NCI-H1930 (cell line): Measurements from ENCODE around the gene CD164L2.

Experiments used
- DNase-seq, 2 experiments: peaks; one replicate each; lab custom pipeline; 2025; lab: John Stamatoyannopoulos, UW

CD164L2 gene

DNA sequence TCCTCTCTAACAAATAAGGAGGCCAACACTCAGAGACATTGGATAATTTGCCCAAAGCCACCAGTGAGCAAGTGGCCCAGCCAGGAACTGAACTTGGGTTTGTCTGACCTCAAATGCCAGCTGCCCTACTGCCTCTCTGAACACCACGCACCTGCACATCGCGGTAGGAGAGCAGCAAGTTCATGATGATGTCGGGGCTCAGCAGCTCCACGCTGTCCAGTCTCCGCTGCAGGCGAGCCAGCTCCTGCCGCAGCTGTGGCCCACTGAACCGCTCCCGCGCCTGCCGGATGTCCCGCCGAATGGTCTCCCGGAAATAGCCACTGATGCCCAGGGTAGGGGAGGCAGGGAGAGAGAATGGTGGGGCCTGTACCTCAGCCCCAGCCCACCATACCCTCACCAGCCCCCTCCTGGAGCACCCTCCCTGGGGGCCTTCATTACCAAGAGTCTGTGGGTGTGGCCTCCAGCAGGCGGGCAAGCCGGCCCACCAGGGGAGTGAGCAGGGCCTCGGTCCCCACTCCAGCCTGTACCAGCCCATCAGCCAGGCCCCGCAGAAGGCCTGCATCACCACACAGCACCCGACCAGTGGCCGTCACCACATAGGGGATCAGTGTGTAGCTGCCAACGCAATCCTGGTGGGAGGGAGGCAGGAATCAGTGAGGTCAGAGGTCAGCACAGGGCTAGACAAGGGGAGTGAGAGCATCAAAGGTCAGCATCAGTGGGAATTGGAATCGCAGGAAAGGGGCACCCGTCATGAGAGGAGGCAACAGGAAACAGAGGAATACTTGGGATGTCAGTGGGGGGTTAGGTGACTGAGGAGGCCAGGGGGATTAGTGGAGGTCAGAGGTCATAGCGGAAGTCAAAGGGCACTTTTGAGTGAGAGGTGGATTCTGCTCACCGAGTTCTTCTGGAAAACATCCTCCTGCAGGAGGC, 19.1 kb downstream of the CD164L2 start:
- no peak for DNase-seq

DNA sequence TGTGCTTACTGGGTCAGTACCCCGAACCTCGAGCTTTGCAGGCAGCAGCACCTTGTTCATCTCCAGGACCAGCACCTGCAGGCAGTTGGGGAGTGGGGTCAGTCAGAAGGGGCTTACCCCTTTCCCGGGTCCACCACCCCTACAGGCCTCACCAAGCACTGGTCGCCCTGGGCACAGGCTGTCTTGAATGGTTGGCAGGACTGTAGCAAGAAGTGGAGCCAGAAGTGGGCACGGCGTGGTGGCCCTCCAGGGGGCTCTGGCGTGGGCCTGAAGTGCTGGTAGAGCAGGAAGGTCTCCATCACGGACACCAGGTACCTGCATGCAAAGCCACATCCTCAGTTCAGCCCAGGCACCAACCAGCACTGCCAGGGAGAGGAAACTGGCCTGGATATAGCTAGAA, 21.6 kb downstream of the CD164L2 start:
- DNase-seq: no peak

- no peak for DNase-seq
Measured at GRCh38 chr1:27361044-27361402, 22.1 kb downstream of the CD164L2 start.

- DNase-seq: no peak
Measured at GRCh38 chr1:27360159-27361043, 22.7 kb downstream of the CD164L2 start.

DNA sequence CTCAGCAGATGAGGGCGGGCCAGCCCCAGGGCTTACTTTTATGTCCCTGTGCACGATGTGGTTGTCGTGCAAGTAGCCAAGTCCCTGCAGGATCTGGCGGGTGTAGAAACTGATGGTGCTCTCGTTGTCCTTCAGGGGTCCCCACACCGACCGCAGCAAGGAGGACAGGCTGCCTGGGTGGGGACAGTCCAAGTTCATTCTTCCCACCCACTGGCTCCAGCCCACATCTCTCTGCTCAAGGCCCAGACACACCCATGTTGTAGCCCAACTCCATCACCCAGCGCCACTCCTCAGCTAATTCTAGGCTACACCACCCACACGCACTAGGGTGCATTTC, 23.3 kb downstream of the CD164L2 start:
- DNase-seq: no peak

GRCh38 chr1:27358928-27359313, 24.2 kb downstream of the CD164L2 start:
- no peak for DNase-seq

DNA sequence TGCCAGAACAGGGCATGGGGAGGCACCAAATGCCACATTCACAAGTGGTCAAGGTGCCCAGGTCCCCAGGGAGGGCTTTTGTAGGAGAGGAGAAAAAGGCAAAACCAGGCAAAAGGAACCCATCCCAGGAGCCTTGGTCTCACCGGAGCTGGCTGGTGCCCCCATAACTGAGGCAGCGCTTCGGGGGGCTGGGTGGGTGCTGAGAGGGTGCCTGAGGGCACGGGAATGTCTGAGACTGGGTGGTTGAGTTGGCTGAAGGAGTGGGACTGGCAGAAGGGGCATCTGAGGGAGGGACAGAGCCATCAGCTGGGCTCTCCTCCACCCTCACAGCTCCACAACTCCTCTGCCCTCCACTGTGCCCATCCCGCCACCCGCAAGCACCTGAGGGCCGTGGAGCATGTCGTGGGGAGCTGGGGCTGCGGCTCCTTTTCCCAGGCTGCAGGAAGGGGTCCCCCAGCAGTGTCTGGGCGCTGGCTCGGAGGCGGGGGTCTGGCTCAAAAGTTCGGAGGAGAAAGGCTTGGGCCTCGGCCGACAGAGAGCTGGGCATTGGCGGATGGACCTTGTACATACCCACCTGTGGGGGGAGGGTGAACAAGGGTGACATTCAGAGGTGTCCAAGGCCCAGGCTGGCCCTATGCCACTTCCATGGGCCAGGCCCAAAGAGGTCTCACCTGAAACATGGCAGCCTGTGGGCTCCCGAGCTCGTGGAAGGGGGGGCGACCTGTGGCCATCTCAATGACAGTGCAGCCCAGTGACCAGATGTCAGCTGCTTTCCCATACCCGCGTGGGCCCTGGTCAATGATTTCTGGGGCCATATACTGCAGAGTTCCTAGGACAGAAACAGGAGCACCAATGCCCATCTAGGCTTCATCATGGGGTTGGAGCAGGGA, 24.9 kb downstream of the CD164L2 start:
- DNase-seq: no peak

- DNase-seq: peak; percentile 27 to 59
Measured at GRCh38 chr1:27357281-27358037, 25.7 kb downstream of the CD164L2 start.

DNA sequence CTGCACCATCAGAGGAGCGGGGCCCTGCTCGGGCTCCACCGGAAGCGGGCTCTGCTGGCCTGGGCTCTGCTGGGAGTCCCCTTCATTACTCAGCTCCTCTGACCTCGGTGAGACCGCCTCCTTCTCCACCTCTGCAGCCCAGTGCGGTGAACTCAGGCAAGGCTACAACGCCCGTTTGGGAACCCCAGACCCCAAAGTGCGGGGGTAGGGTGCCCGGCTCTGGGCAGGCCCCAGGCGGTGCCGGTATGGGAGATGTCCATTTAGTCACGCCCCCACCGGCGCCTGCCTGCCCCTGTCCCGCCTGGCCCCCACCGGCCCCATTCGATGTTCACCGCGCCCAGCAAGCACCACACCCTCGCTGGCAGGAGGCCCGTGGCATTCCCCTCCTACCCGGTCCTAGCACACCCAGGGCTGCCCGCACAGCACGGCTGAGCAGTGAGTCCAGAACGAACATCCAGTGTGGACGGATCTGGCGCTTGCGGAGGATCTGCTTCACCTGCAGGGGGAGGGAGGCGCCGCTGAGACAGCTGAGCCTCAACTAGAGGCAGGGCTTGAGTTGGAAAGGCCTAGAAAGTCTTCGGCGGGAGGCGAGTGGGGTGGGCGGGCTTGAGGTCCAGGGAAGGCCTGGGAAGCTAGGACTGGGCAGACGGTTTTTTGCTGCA, 26.4 kb downstream of the CD164L2 start:
- no peak for DNase-seq

DNA sequence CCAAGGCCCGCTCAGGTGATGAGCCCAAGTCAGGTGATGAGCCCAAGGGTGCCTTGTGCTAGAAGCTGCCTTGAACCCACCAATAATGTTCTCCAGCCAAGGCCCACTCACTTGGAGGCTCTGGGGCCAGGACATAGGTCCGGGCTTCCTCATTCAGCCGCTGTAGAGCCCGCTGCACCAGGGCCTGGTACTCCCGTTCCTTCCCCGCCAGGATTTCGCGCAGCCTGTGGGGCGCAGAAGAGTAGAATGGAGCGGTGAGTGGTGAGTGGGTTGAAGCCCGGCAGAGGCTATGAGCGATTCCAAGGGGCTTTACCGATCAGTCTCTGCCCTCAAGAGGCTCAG, 26.9 kb downstream of the CD164L2 start:
- no peak for DNase-seq

GRCh38 chr1:27355683-27356082, 27.4 kb downstream of the CD164L2 start:
- DNase-seq: no peak

- DNase-seq: no peak
Measured at GRCh38 chr1:27353629-27354028, 29.5 kb downstream of the CD164L2 start.

- DNase-seq: no peak
Measured at GRCh38 chr1:27353166-27353565, 30.0 kb downstream of the CD164L2 start.

DNA sequence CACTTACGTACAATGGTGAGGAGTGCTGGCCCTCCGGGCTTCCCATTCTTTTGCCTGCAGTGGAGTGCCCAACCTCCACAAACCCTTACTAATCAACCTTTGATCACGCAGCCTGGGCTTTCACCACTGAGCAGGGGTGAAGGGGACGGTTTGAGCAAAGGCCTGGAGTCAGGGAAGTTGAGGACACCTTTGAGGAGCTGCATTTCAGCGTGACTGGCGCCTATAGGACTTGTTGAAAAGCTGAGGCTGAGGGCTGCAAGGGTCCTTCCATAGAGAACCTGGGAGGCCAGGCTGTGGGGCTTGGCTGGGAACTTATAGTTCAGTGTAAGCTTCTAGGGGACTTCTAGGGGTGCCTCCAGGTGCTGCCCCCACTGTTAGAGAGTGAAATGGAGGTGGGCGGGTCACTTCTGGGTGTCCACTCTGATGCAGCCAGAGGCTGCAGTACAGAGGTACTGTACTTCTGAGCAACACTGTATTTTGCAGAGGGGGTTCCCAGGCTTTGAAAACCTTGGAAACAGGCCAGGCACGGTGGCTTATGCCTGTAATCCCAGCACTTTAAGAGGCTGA, 31.5 kb downstream of the CD164L2 start:
- no peak for DNase-seq

- no peak for DNase-seq
Measured at GRCh38 chr1:27350663-27351540, 32.2 kb downstream of the CD164L2 start.

GRCh38 chr1:27349784-27350662, 33.1 kb downstream of the CD164L2 start:
- DNase-seq: peak; percentile 42 to 63

DNA sequence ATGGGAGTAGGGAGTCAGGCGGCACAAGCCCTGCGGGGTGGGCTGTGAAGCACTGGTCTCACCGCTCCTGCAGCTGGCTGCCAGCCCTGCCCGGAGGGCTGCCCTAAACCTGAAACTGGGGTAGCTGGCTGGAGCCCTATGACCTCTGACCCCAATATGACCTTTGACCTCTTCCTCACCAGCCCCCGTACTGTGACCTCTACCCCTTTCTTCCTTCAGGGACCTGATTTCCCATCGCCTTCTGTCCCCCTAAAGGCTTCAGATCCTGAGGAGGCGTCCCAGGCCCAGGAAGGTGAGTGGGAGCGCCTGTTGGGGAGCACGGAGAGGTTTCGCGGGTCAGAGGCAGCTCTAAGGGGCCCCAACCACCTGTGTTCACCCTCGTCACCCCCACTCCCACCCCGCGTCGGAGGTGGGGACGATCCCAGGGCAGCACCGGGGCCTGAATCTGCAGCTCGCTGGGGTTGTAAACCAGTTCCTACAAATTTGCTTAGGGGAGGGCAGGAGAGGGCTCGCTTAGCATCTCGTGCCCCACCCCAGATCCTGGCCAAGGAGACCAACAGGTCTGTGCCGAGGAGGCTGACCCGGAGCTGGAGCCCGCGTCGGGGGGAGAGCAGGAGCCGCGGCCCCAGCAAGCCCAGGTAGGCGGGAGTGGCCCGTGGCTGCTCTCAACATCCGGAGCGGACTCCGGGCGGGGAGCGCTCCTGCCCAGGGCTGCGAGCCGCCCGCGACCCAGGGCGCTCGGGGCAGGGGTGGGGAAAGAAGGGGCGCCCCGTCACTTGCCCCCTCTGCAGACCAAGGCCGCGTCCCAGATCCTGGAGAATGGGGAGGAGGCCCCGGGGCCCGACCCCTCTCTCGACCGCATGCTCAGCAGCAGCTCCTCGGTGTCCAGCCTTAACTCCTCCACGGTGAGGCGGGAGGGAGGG, 34.0 kb downstream of the CD164L2 start:
- peak in 1 of 2 experiments; percentile 46 for DNase-seq
